Lung (tissue), 12 donors: ENCODE data around the gene NBEAL2. TPM values are rescaled to one million over a fixed set of nuclear protein-coding genes. Genes with fewer than 3 reads are reported as not detected.
A peak's percentile ranks its signal among the peaks of the same experiment; 100 is the strongest.

Experiments used
- ATAC-seq: fragments of 200-7000 bp; cut with Tn5 transposase; one replicate; pipeline ENCODE4 v1.9.1; 2020; ENCODE audit warnings: moderate number of reproducible peaks; ENCODE audit not compliant: insufficient read depth, low FRiP score
- DNase-seq, 3 donors: peaks; one replicate each; pipeline ENCODE4 v3.0.0-alpha.2; 2013 to 2017
- H3K27ac ChIP-seq, 2 donors: one replicate each; pipeline ENCODE4 v1.5.1; 2013; ENCODE audit warnings: mild to moderate bottlenecking in 2 of 2, moderate library complexity in 2 of 2, control low read depth in 1 of 2, inconsistent platforms in 1 of 2, low read depth in 1 of 2, low read length in 1 of 2
- H3K27me3 ChIP-seq, 3 donors: one replicate each; pipeline ENCODE4 v1.5.1; 2013; ENCODE audit warnings: low read length in 2 of 3; ENCODE audit not compliant: control insufficient read depth in 3 of 3, insufficient read depth in 3 of 3
- H3K36me3 ChIP-seq, 4 donors: one replicate each; pipeline ENCODE4 v1.5.1; 2013; ENCODE audit warnings: low read length in 4 of 4, mild to moderate bottlenecking in 1 of 4, moderate library complexity in 1 of 4; ENCODE audit not compliant: control insufficient read depth in 4 of 4, insufficient read depth in 4 of 4
- H3K4me1 ChIP-seq, 5 donors: one replicate each; pipeline ENCODE4 v1.5.1; 2013; ENCODE audit warnings: low read length in 5 of 5, mild to moderate bottlenecking in 2 of 5, moderate library complexity in 1 of 5; ENCODE audit not compliant: control insufficient read depth in 5 of 5, insufficient read depth in 5 of 5
- H3K4me3 ChIP-seq: one replicate; pipeline ENCODE4 v1.5.1; 2013; ENCODE audit warnings: mild to moderate bottlenecking, control low read depth, moderate library complexity
- H3K9ac ChIP-seq, 2 donors: one replicate each; pipeline ENCODE4 v1.5.1; 2013; ENCODE audit warnings: low read length in 2 of 2, control low read depth in 1 of 2; ENCODE audit not compliant: insufficient read depth in 1 of 2
- H3K9me3 ChIP-seq, 4 donors: one replicate each; pipeline ENCODE4 v1.5.1; 2013; ENCODE audit warnings: low read length in 3 of 4, mild to moderate bottlenecking in 1 of 4, moderate library complexity in 1 of 4; ENCODE audit not compliant: control insufficient read depth in 4 of 4, insufficient read depth in 3 of 4
- WGBS, 2 donors: extraction: QIAGEN DNeasy Blood & Tissue Kit; methylation state at CpG; one replicate each; pipeline ENCODE4 v1.1.7; 2013; 5-methylcytosine and 5-hydroxymethylcytosine counted together
- polyA plus RNA-seq, 2 donors: library from polyadenylated mRNA; stranded (reverse); fragments of 200-250 nt; gene quantifications; one replicate each; pipeline ENCODE4 v1.2.1, GENCODE V29; 2013
- total RNA-seq, 2 donors: library from RNA; depleted of rRNA in 1 of 2; stranded (reverse); fragments of >200 nt in 1 of 2; gene quantifications; one replicate each; pipeline ENCODE4 v1.2.1, GENCODE V29; 2014 to 2021
- TF ChIP-seq, protein P1 (sequence below): IDR thresholded peaks from 2 replicates; pipeline ENCODE4 v1.5.1; 2012; ENCODE audit warnings: mild to moderate bottlenecking; ENCODE audit errors: control extremely low read depth, extremely low read depth
- donor health status: control.
- donor health status: control.
- donor health status: Bipolar disorder and iron deficiency.
- donor health status: healthy.
- donor health status: DM: yes; HTN: yes; CAD: no.

Gene NBEAL2
- total and polyA plus RNA-seq, 4 donors = 64.4 to 191 (median 136) TPM

GRCh38 chr3:46950650-46951241 lies 28.7 kb upstream of the NBEAL2 start:
- DNase-seq = no peak
- peaks cover 12 to 49% (median 31%) of the 10 kb centered on the region in 5 donors for H3K4me1 ChIP-seq
- no peak for ATAC-seq
- H3K27ac ChIP-seq = peak overlapping the region in 1 of 2 donors; percentile 51
- 69 to 76% methylated on average over 7 of the region's 7 CpGs for WGBS, 2 donors
- H3K36me3 ChIP-seq = peaks cover 0 to 7% (median 4%) of the 10 kb centered on the region in 4 donors
- TF ChIP-seq, protein P1, sequence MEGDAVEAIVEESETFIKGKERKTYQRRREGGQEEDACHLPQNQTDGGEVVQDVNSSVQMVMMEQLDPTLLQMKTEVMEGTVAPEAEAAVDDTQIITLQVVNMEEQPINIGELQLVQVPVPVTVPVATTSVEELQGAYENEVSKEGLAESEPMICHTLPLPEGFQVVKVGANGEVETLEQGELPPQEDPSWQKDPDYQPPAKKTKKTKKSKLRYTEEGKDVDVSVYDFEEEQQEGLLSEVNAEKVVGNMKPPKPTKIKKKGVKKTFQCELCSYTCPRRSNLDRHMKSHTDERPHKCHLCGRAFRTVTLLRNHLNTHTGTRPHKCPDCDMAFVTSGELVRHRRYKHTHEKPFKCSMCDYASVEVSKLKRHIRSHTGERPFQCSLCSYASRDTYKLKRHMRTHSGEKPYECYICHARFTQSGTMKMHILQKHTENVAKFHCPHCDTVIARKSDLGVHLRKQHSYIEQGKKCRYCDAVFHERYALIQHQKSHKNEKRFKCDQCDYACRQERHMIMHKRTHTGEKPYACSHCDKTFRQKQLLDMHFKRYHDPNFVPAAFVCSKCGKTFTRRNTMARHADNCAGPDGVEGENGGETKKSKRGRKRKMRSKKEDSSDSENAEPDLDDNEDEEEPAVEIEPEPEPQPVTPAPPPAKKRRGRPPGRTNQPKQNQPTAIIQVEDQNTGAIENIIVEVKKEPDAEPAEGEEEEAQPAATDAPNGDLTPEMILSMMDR = no peak
- H3K9me3 ChIP-seq = no peaks in the 10 kb centered on the region
- H3K9ac ChIP-seq = no peak overlapping the region
- no peak overlapping the region for H3K4me3 ChIP-seq
- H3K27me3 ChIP-seq = no peaks in the 10 kb centered on the region

DNA sequence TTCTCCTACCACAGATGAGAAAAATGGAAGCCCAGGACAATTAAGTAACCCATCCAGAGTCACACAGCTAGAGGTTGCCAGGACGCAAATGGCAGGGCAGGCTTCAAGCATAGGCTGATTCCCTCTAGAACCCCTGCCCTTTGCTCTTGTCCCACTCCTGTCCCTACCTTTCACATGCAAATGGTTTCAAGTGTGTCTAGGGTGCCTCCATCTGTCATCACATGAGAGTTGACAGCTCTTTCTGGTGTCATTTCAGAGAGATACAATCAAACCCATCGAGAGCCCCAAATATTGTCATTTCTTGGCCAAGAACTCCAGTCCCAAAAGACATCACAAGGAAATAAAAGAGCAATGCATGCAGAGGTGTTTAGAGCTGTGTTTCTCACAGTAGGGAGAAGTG lies 26.7 kb upstream of the NBEAL2 start:
- WGBS, 2 donors = 86 to 94% methylated on average over 2 of the region's 2 CpGs
- H3K4me3 ChIP-seq = no peak overlapping the region
- ATAC-seq (no peak), DNase-seq (peak in 1 of 3 donors; percentile 6)
- H3K9ac ChIP-seq = no peak overlapping the region
- H3K4me1 ChIP-seq = peaks cover 12 to 46% (median 18%) of the 10 kb centered on the region in 5 donors
- H3K27ac ChIP-seq = peak overlapping the region in 1 of 2 donors; percentile 52
- no peaks in the 10 kb centered on the region for H3K27me3 ChIP-seq
- no peaks in the 10 kb centered on the region for H3K9me3 ChIP-seq
- peaks cover 0 to 7% (median under 1%) of the 10 kb centered on the region in 4 donors for H3K36me3 ChIP-seq
- TF ChIP-seq, protein P1 = no peak

DNA sequence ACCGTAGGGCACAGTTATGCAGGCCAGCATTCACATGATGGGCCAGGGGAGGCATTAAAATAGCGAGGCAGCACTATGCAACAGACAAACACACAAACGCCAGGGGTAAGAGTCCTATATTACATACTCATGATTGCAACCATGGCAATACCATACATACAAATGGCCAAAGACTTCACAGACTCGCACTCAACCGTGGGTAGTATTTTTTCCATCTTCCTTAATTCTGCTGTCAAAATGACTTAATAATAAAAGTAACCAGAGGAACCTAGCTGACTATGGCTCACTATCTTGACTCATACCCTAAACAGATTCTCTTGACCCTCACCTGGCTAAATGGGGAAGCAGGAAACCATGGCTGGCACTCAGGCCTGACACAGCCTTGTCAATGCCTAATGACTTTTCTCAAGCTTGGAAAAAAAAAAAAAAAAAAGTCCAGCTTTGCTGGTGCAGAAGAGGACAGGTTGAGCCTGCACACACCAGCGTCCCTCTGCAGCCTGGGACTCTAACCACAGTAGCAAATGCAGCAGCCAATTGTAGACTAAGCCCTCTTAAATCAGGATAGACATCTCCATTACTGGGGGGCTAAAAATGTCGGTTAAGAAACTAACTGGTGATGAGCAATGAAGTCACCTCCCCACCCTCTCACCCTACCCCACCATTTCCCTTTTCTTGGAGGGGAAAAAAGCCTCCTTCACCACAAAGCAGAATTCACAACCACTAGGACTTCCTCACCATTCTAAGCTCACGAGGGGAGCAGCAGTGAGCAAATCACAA lies 26.0 kb upstream of the NBEAL2 start:
- Histone ChIP-seq H3K9ac (no peak overlapping the region), H3K27me3 (no peaks in the 10 kb centered on the region), H3K9me3 (no peaks in the 10 kb centered on the region), H3K4me1 (peaks cover 7 to 46% (median 12%) of the 10 kb centered on the region in 5 donors), H3K4me3 (no peak overlapping the region), H3K36me3 (peaks cover 0 to 4% (median under 1%) of the 10 kb centered on the region in 4 donors), H3K27ac (peak overlapping the region in 1 of 2 donors; percentile 21)
- no peak for ATAC-seq
- no peak for DNase-seq
- WGBS, 2 donors = 35 to 64% methylated on average over 8 of the region's 8 CpGs
- TF ChIP-seq, protein P1 = no peak
